ENCODE results near the gene APOD.

Gene APOD

GRCh38 chr3:195558602-195559001 is 25.1 kb downstream of the APOD start:
- TF ChIP-seq CTCF (IDR thresholded peaks at IDR 0.05), result peak; percentile 62

- TF ChIP-seq CTCF (IDR thresholded peaks at IDR 0.05), result no peak
These were observed 26.4 kb downstream of the APOD start for GRCh38 chr3:195557322-195557721.

GRCh38 chr3:195556390-195556789 is 27.4 kb downstream of the APOD start:
- peak; percentile 25; the same call in 1 of the 2 replicates for TF ChIP-seq CTCF (IDR thresholded peaks at IDR 0.05)

GRCh38 chr3:195555110-195555509 is 28.6 kb downstream of the APOD start:
- no peak for TF ChIP-seq CTCF (IDR thresholded peaks at IDR 0.05)

- TF ChIP-seq CTCF (IDR thresholded peaks at IDR 0.05), result no peak
These were observed 29.3 kb downstream of the APOD start for GRCh38 chr3:195554458-195554857.

GRCh38 chr3:195553268-195553667 is 30.5 kb downstream of the APOD start:
- no peak for TF ChIP-seq CTCF (IDR thresholded peaks at IDR 0.05)

- no peak for TF ChIP-seq CTCF (IDR thresholded peaks at IDR 0.05)
These were observed 32.3 kb downstream of the APOD start for GRCh38 chr3:195551381-195551978.

GRCh38 chr3:195550723-195551122 is 33.0 kb downstream of the APOD start:
- no peak for TF ChIP-seq CTCF (IDR thresholded peaks at IDR 0.05)
